Mucosa of descending colon (tissue), 3 donors: Measurements from ENCODE around the gene PDLIM7. TPM values are rescaled to one million over a fixed set of nuclear protein-coding genes. Genes with fewer than 3 reads are reported as not detected.

Experiments used
- ATAC-seq: fragments of 200-7000 bp; cut with Tn5 transposase; one replicate; pipeline ENCODE4 v1.9.1; 2020; ENCODE audit warnings: mild to moderate bottlenecking, moderate library complexity
- DNase-seq, 3 donors: peaks; one replicate each; pipeline ENCODE4 v3.0.0-alpha.2; 2020
- H3K36me3 ChIP-seq: fragments of 200-600 bp; one replicate; pipeline ENCODE4 v1.8.0; 2021; ENCODE audit warnings: low read depth, mild to moderate bottlenecking
- H3K4me1 ChIP-seq: fragments of 200-600 bp; one replicate; pipeline ENCODE4 v1.8.0; 2021; ENCODE audit warnings: low read depth, mild to moderate bottlenecking
- H3K4me3 ChIP-seq: fragments of 200-600 bp; one replicate; pipeline ENCODE4 v1.8.0; 2021; ENCODE audit warnings: mild to moderate bottlenecking
- H3K9me3 ChIP-seq: fragments of 200-600 bp; one replicate; pipeline ENCODE4 v1.8.0; 2021; ENCODE audit warnings: mild to moderate bottlenecking
- CTCF ChIP-seq: fragments of 200-600 bp; IDR thresholded peaks from one replicate; pipeline ENCODE4 v1.8.0; 2022; ENCODE audit warnings: antibody characterized with exemption, mild to moderate bottlenecking
- intact Hi-C, 2 donors: fragments of 100-400 bp; cut with DNase I in 1 of 2; cut with micrococcal nuclease in 1 of 2; formaldehyde crosslinking; loops; one replicate each; pipeline versions ENCODE4 v1.11.0 to v1.11.1; 2022; cut with DNase I, micrococcal nuclease
- total RNA-seq, 3 donors: library from RNA; stranded (reverse); fragmentation: NEBNext Ultra II Directional in 2 of 3; extraction: Animal tissue kit (Norgen Biotek cat#: 25700) in 2 of 3; gene quantifications; one replicate each; pipeline versions ENCODE4 v1.2.1 to v1.2.4, GENCODE V29; 2021 to 2023
- donor health status: DM: no; HTN: no; CAD: no; lungs with moderate emphysema.
- donor health status: DM: no; HTN: no; CAD: no.
- donor health status: DM: no; HTN: yes; CAD: no.

PDLIM7 gene
- total RNA-seq, 3 donors from 2014 or later = 12.9 to 333 (median 54.0) TPM

GRCh38 chr5:177455036-177455660 lies 42.3 kb downstream of the PDLIM7 start:
- no peaks in the 10 kb centered on the region for H3K9me3 ChIP-seq
- peaks cover 13% of the 10 kb centered on the region for H3K4me1 ChIP-seq
- DNase-seq = peak; percentile 89 to 95 (median 94)
- intact Hi-C loops = no loop called here
- peak overlapping the region; percentile 36 for H3K4me3 ChIP-seq
- ATAC-seq = peak; percentile 71
- H3K36me3 ChIP-seq = no peaks in the 10 kb centered on the region
- peak; percentile 75 for TF ChIP-seq CTCF

- no peaks in the 10 kb centered on the region for H3K36me3 ChIP-seq
- H3K4me1 ChIP-seq = peaks cover 13% of the 10 kb centered on the region
- no peaks in the 10 kb centered on the region for H3K9me3 ChIP-seq
- intact Hi-C loops = loop anchor here (5.0 kb wide), 1 partner anchor 62 kb away; no protein-coding TSS in a partner anchor
- peak overlapping the region; percentile 36 for H3K4me3 ChIP-seq
- ATAC-seq (peak; percentile 76), DNase-seq (peak; percentile 94 to 98 (median 97))
- peak; percentile 90 for TF ChIP-seq CTCF
Measured at GRCh38 chr5:177454397-177455035, 42.9 kb downstream of the PDLIM7 start.

- H3K36me3 ChIP-seq = no peaks in the 10 kb centered on the region
- intact Hi-C loops = loop anchor here (5.0 kb wide), 1 partner anchor 62 kb away; no protein-coding TSS in a partner anchor
- peaks cover 13% of the 10 kb centered on the region for H3K4me1 ChIP-seq
- no peak overlapping the region for H3K4me3 ChIP-seq
- TF ChIP-seq CTCF = no peak
- ATAC-seq = no peak
- DNase-seq = no peak
- H3K9me3 ChIP-seq = no peaks in the 10 kb centered on the region
Measured at GRCh38 chr5:177453852-177454396, 43.5 kb downstream of the PDLIM7 start.

GRCh38 chr5:177452688-177453638 lies 44.4 kb downstream of the PDLIM7 start:
- intact Hi-C loops = loop anchor here (5.0 kb wide), 1 partner anchor 61 kb away; no protein-coding TSS in a partner anchor
- no peak for TF ChIP-seq CTCF
- Histone ChIP-seq H3K36me3 (no peaks in the 10 kb centered on the region), H3K9me3 (no peaks in the 10 kb centered on the region), H3K4me1 (peaks cover 14% of the 10 kb centered on the region), H3K4me3 (no peak overlapping the region)
- no peak for ATAC-seq
- DNase-seq = peak in 1 of 3 donors; percentile 57
